CD4-positive, alpha-beta T cell (primary cell): ENCODE data around the gene RUFY4. TPM values are rescaled to one million over a fixed set of nuclear protein-coding genes. Genes with fewer than 3 reads are reported as not detected.

Source experiments
- ATAC-seq: fragments of 200-7000 bp; cut with Tn5 transposase; one replicate; pipeline ENCODE4 v1.10.0; 2022; ENCODE audit warnings: mild to moderate bottlenecking; ENCODE audit not compliant: poor library complexity
- CTCF ChIA-PET: fragments of 350-600 bp; sonication (Branson Sonifier 250); formaldehyde crosslinking; loops from one replicate; lab custom pipeline; 2021; ENCODE audit warnings: antibody characterized with exemption, inconsistent platforms; lab: Charles Lee
- POLR2A ChIA-PET: fragments of 350-600 bp; sonication (Branson Sonifier 250); formaldehyde crosslinking; loops from one replicate; lab custom pipeline; 2021; ENCODE audit warnings: antibody characterized with exemption, inconsistent platforms; lab: Charles Lee
- DNase-seq, 14 experiments: peaks; one replicate each; pipeline ENCODE4 v3.0.0-alpha.2; 2013 to 2020; ENCODE audit warnings: mixed read lengths in 2 of 14
- H3K27ac ChIP-seq, 2 donors: one replicate each; pipeline versions ENCODE4 v1.5.1 to v1.7.0; 2013; ENCODE audit warnings: low read length in 2 of 2, low read depth in 1 of 2, mild to moderate bottlenecking in 1 of 2
- H3K27me3 ChIP-seq, 2 experiments: 1 replicate in 1 of 2; 2 replicates in 1 of 2; pipeline versions ENCODE4 v1.6.1 to v1.7.0; 2013; ENCODE audit warnings: low read length in 2 of 2, control low read depth in 1 of 2, mild to moderate bottlenecking in 1 of 2, moderate library complexity in 1 of 2; ENCODE audit not compliant: insufficient read depth in 2 of 2, control insufficient read depth in 1 of 2
- H3K36me3 ChIP-seq: one replicate; pipeline ENCODE4 v1.6.1; 2013; ENCODE audit warnings: low read length, control low read depth; ENCODE audit not compliant: insufficient read depth
- H3K4me1 ChIP-seq: one replicate; pipeline ENCODE4 v1.6.1; 2013; ENCODE audit warnings: low read length, control low read depth; ENCODE audit not compliant: insufficient read depth
- H3K4me3 ChIP-seq: one replicate; pipeline ENCODE4 v1.5.1; 2013; ENCODE audit warnings: mild to moderate bottlenecking, low read length, moderate library complexity
- H3K9me3 ChIP-seq, 2 experiments: 1 replicate in 1 of 2; 2 replicates in 1 of 2; pipeline versions ENCODE4 v1.6.1 to v1.7.0; 2013; ENCODE audit warnings: low read length in 2 of 2, mild to moderate bottlenecking in 2 of 2, control low read depth in 1 of 2, moderate library complexity in 1 of 2; ENCODE audit not compliant: control insufficient read depth in 1 of 2, insufficient read depth in 1 of 2
- H3K27ac Mint-ChIP-seq: one replicate; pipeline ENCODE4 v1.8.0; 2020; ENCODE audit warnings: mixed read lengths
- H3K27me3 Mint-ChIP-seq: one replicate; pipeline ENCODE4 v1.8.0; 2021; ENCODE audit warnings: mixed read lengths
- H3K36me3 Mint-ChIP-seq: one replicate; pipeline ENCODE4 v1.8.0; 2021; ENCODE audit warnings: low read depth, mixed read lengths
- H3K4me1 Mint-ChIP-seq: one replicate; pipeline ENCODE4 v1.8.0; 2021; ENCODE audit warnings: low read depth, mixed read lengths
- H3K4me3 Mint-ChIP-seq: one replicate; pipeline ENCODE4 v1.8.0; 2020; ENCODE audit warnings: mild to moderate bottlenecking, mixed read lengths
- H3K9me3 Mint-ChIP-seq: one replicate; pipeline ENCODE4 v1.8.0; 2020; ENCODE audit warnings: mixed read lengths
- intact Hi-C, 2 experiments: fragments of 100-400 bp; cut with DNase I in 1 of 2; cut with micrococcal nuclease in 1 of 2; formaldehyde crosslinking; loops; one replicate each; pipeline versions ENCODE4 v1.15.1 to v1.9.0; 2023 to 2025; cut with DNase I, micrococcal nuclease
- total RNA-seq, 174 experiments: library from RNA in 2 of 174; stranded (reverse) in 2 of 174; gene quantifications; one replicate each; pipeline ENCODE4 v1.2.3 and lab custom pipeline; 2021 to 2026
- TF ChIP-seq, protein P1 (sequence below): fragments of 200-600 bp; IDR thresholded peaks from one replicate; pipeline ENCODE4 v1.8.0; 2022; ENCODE audit warnings: antibody characterized with exemption, mild to moderate bottlenecking

The RUFY4 gene
- total RNA-seq, 2 experiments from 2014 or later: 0.78 to 0.85 TPM

GRCh38 chr2:218066926-218067515, 2.0 kb upstream of the RUFY4 start:
- intact Hi-C loops: no loop called here
- Mint-ChIP-seq H3K4me1 (peaks cover 9% of the 10 kb centered on the region), H3K4me3 (no peak overlapping the region), H3K27ac (no peak overlapping the region), H3K9me3 (no peaks in the 10 kb centered on the region), H3K36me3 (no peaks in the 10 kb centered on the region), H3K27me3 (peaks cover 20% of the 10 kb centered on the region)
- Histone ChIP-seq H3K27me3 (peaks cover 7 to 10% of the 10 kb centered on the region in 2 experiments), H3K4me3 (no peak overlapping the region), H3K4me1 (peaks cover 11% of the 10 kb centered on the region), H3K27ac (no peak overlapping the region), H3K36me3 (no peaks in the 10 kb centered on the region), H3K9me3 (no peaks in the 10 kb centered on the region)
- TF ChIP-seq, protein P1, sequence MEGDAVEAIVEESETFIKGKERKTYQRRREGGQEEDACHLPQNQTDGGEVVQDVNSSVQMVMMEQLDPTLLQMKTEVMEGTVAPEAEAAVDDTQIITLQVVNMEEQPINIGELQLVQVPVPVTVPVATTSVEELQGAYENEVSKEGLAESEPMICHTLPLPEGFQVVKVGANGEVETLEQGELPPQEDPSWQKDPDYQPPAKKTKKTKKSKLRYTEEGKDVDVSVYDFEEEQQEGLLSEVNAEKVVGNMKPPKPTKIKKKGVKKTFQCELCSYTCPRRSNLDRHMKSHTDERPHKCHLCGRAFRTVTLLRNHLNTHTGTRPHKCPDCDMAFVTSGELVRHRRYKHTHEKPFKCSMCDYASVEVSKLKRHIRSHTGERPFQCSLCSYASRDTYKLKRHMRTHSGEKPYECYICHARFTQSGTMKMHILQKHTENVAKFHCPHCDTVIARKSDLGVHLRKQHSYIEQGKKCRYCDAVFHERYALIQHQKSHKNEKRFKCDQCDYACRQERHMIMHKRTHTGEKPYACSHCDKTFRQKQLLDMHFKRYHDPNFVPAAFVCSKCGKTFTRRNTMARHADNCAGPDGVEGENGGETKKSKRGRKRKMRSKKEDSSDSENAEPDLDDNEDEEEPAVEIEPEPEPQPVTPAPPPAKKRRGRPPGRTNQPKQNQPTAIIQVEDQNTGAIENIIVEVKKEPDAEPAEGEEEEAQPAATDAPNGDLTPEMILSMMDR: no peak
- ChIA-PET POLR2A (no interaction called here), CTCF (no interaction called here)
- DNase-seq: no peak
- ATAC-seq: no peak

- no peaks in the 10 kb centered on the region for H3K36me3 ChIP-seq
- ChIA-PET POLR2A (no interaction called here), CTCF (no interaction called here)
- no peaks in the 10 kb centered on the region for H3K9me3 ChIP-seq
- Mint-ChIP-seq H3K4me3 (no peak overlapping the region), H3K36me3 (no peaks in the 10 kb centered on the region), H3K27ac (no peak overlapping the region), H3K4me1 (peaks cover 9% of the 10 kb centered on the region), H3K27me3 (peaks cover 20% of the 10 kb centered on the region), H3K9me3 (no peaks in the 10 kb centered on the region)
- no peak for DNase-seq
- ATAC-seq: no peak
- H3K4me1 ChIP-seq: peaks cover 11% of the 10 kb centered on the region
- no peak overlapping the region for H3K4me3 ChIP-seq
- TF ChIP-seq, protein P1: no peak
- H3K27ac ChIP-seq: no peak overlapping the region
- peaks cover 7 to 10% of the 10 kb centered on the region in 2 experiments for H3K27me3 ChIP-seq
- intact Hi-C loops: no loop called here
These were observed 1.5 kb upstream of the RUFY4 start for GRCh38 chr2:218067523-218067922.

DNA sequence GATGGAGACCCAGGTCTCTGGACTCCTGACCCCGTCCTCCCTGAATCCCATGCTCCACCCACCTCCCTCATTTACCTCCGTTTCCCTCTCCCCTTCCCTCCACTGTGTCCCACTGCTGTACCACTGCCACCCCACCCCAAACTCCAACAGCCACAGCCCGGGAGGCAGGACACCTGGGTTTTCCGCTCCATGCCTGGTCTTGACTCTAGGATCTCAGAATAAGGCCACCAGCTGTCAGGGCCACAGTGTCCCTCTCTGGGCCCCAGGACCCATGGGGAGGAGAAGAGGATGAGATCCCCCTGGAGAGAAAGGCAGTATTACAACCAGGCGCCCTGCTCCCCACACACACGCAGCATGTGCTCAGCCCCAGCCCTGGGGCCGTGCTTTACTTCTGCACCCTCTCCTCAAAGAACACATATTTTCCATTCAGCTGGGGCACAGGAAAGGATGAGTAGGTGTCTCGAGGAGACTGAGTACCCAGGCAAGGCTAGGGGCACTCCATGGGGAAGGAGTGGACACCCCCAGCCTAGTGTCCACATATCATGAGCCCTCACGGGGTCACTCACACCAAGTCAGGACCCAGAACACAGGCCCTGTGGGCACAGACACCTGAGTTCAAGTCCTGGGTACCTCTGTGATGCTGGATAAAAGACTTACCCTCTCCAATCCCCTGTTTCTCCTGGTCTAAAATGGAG, 700 bp downstream of the RUFY4 start:
- intact Hi-C loops: no loop called here
- Histone ChIP-seq H3K27me3 (peaks cover 7 to 10% of the 10 kb centered on the region in 2 experiments), H3K4me1 (peaks cover 11% of the 10 kb centered on the region), H3K36me3 (no peaks in the 10 kb centered on the region), H3K4me3 (no peak overlapping the region), H3K9me3 (no peaks in the 10 kb centered on the region), H3K27ac (no peak overlapping the region)
- no peak for ATAC-seq
- H3K27me3 Mint-ChIP-seq: peaks cover 15% of the 10 kb centered on the region
- peaks cover 9% of the 10 kb centered on the region for H3K4me1 Mint-ChIP-seq
- TF ChIP-seq, protein P1: no peak
- ChIA-PET POLR2A (no interaction called here), CTCF (no interaction called here)
- no peak overlapping the region for H3K27ac Mint-ChIP-seq
- DNase-seq: no peak
- H3K4me3 Mint-ChIP-seq: no peak overlapping the region
- H3K36me3 Mint-ChIP-seq: no peaks in the 10 kb centered on the region
- H3K9me3 Mint-ChIP-seq: no peaks in the 10 kb centered on the region
